OCI-LY1 (cell line): ENCODE measurements around the gene ZNF583.

ENCODE experiments used
- EZH2 ChIP-seq: fragments of 200-600 bp; sonication (generic), shearing (Covaris generic); IDR thresholded peaks from 2 replicates; pipeline ENCODE4 v1.8.0; 2017; ENCODE audit warnings: borderline replicate concordance, mixed run types, mild to moderate bottlenecking, antibody characterized with exemption, low read length, moderate library complexity, mixed read lengths
- TF ChIP-seq, protein P1 (sequence below): fragments of 200-600 bp; sonication (generic), shearing (Covaris generic); IDR thresholded peaks from 2 replicates; pipeline ENCODE4 v1.5.1; 2017; ENCODE audit warnings: mild to moderate bottlenecking, antibody characterized with exemption, low read length, moderate library complexity, mixed read lengths

DNA sequence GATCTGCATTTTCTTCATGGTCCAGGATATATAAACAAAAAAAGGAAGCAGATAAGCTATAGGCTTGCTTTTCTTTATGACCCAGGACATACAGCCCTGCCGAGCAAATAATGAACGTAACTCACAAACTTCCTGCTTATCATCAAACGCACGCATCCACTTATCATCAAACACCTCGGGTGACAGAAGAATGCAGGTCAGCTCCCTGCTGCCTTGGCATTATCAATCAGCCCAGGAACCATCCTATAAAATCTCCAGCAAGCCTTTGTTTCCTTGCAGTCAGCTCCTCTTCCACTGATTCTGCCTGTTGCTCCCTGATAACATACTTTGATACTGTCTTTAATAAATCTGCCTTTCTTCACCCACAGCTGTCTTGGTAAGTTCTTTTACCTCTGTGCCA lies 5.3 kb upstream of the ZNF583 start:
- TF ChIP-seq, protein P1, sequence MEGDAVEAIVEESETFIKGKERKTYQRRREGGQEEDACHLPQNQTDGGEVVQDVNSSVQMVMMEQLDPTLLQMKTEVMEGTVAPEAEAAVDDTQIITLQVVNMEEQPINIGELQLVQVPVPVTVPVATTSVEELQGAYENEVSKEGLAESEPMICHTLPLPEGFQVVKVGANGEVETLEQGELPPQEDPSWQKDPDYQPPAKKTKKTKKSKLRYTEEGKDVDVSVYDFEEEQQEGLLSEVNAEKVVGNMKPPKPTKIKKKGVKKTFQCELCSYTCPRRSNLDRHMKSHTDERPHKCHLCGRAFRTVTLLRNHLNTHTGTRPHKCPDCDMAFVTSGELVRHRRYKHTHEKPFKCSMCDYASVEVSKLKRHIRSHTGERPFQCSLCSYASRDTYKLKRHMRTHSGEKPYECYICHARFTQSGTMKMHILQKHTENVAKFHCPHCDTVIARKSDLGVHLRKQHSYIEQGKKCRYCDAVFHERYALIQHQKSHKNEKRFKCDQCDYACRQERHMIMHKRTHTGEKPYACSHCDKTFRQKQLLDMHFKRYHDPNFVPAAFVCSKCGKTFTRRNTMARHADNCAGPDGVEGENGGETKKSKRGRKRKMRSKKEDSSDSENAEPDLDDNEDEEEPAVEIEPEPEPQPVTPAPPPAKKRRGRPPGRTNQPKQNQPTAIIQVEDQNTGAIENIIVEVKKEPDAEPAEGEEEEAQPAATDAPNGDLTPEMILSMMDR = no peak
- no peak for TF ChIP-seq EZH2
